ENCODE data around the gene WNT11. TPM values are rescaled to one million over a fixed set of nuclear protein-coding genes. Genes with fewer than 3 reads are reported as not detected.

The WNT11 gene
- total RNA-seq, 1 experiment from 2014 or later: 29.0 TPM

DNA sequence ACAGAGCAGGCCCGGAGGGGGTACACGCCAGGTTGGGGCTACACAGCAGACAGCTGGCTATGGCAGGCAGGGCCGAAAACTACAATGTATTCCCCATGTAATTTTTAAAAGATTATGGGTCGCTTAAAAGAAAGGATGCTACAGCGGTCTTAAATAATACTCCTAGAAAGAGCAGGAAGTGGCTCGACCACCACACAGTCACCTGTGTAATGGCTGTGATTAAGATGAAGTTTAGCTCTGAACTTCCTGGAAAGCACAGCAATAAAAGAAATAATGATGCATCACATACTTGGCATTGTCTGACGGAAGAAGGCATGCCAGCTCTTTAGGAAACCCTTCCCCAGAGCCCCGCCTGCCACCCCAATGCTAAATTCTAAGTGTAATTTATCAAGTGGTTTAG is 32.6 kb downstream of the WNT11 start:
- no TSS peak for BruUV-seq (replicated peaks)
- no peak overlapping the region for H3K4me3 ChIP-seq (ENCODE audit: low read depth, low read length)
- H3K27me3 Mint-ChIP-seq (ENCODE audit: insufficient read depth, unreplicated experiment): no peaks in the 10 kb centered on the region
- intact Hi-C loops (cut with micrococcal nuclease; ENCODE audit: unreplicated experiment): no loop called here
- H3K27ac Mint-ChIP-seq (ENCODE audit: unreplicated experiment): no peak overlapping the region
- no peaks in the 10 kb centered on the region for H3K36me3 ChIP-seq (ENCODE audit: control insufficient read depth, insufficient read depth, low read length)
- no peaks in the 10 kb centered on the region; the same call in 1 of the 2 replicates for H3K4me1 ChIP-seq
- CTCF ChIA-PET: no interaction called here
- POLR2A ChIA-PET: no interaction called here
- DNase-seq: no peak
- no peak overlapping the region for H3K4me3 Mint-ChIP-seq (ENCODE audit: unreplicated experiment)
- H3K4me1 Mint-ChIP-seq (ENCODE audit: low read depth, unreplicated experiment): no peaks in the 10 kb centered on the region
- TF ChIP-seq, protein P1, sequence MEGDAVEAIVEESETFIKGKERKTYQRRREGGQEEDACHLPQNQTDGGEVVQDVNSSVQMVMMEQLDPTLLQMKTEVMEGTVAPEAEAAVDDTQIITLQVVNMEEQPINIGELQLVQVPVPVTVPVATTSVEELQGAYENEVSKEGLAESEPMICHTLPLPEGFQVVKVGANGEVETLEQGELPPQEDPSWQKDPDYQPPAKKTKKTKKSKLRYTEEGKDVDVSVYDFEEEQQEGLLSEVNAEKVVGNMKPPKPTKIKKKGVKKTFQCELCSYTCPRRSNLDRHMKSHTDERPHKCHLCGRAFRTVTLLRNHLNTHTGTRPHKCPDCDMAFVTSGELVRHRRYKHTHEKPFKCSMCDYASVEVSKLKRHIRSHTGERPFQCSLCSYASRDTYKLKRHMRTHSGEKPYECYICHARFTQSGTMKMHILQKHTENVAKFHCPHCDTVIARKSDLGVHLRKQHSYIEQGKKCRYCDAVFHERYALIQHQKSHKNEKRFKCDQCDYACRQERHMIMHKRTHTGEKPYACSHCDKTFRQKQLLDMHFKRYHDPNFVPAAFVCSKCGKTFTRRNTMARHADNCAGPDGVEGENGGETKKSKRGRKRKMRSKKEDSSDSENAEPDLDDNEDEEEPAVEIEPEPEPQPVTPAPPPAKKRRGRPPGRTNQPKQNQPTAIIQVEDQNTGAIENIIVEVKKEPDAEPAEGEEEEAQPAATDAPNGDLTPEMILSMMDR (IDR thresholded peaks at IDR 0.05; ENCODE audit: insufficient read depth in 1 of 2, low read depth in 1 of 2, low read length in 1 of 2, severe bottlenecking in 1 of 2, unreplicated experiment in 1 of 2): no peak
- no peaks in the 10 kb centered on the region for H3K27me3 ChIP-seq (replicated peaks; ENCODE audit: control insufficient read depth, insufficient read depth, low read length)
- H3K36me3 Mint-ChIP-seq (ENCODE audit: insufficient read depth, unreplicated experiment): peaks cover 6% of the 10 kb centered on the region
- H3K9me3 Mint-ChIP-seq (ENCODE audit: unreplicated experiment): no peaks in the 10 kb centered on the region
- no peaks in the 10 kb centered on the region for H3K9me3 ChIP-seq

GRCh38 chr11:76172583-76172982 is 33.7 kb downstream of the WNT11 start:
- ChIA-PET POLR2A (no interaction called here), CTCF (no interaction called here)
- no peak for DNase-seq
- Histone ChIP-seq H3K9me3 (no peaks in the 10 kb centered on the region), H3K4me3 (ENCODE audit: low read depth, low read length) (no peak overlapping the region), H3K36me3 (ENCODE audit: control insufficient read depth, insufficient read depth, low read length) (no peaks in the 10 kb centered on the region), H3K4me1 (no peaks in the 10 kb centered on the region; the same call in 1 of the 2 replicates), H3K27me3 (replicated peaks; ENCODE audit: control insufficient read depth, insufficient read depth, low read length) (no peaks in the 10 kb centered on the region)
- Mint-ChIP-seq H3K9me3 (ENCODE audit: unreplicated experiment) (no peaks in the 10 kb centered on the region), H3K4me3 (ENCODE audit: unreplicated experiment) (no peak overlapping the region), H3K36me3 (ENCODE audit: insufficient read depth, unreplicated experiment) (peaks cover 10% of the 10 kb centered on the region), H3K4me1 (ENCODE audit: low read depth, unreplicated experiment) (no peaks in the 10 kb centered on the region), H3K27ac (ENCODE audit: unreplicated experiment) (no peak overlapping the region), H3K27me3 (ENCODE audit: insufficient read depth, unreplicated experiment) (no peaks in the 10 kb centered on the region)
- intact Hi-C loops (cut with micrococcal nuclease; ENCODE audit: unreplicated experiment): no loop called here
- TF ChIP-seq, protein P1 (IDR thresholded peaks at IDR 0.05; ENCODE audit: insufficient read depth in 1 of 2, low read depth in 1 of 2, low read length in 1 of 2, severe bottlenecking in 1 of 2, unreplicated experiment in 1 of 2): no peak
- no TSS peak for BruUV-seq (replicated peaks)

DNA sequence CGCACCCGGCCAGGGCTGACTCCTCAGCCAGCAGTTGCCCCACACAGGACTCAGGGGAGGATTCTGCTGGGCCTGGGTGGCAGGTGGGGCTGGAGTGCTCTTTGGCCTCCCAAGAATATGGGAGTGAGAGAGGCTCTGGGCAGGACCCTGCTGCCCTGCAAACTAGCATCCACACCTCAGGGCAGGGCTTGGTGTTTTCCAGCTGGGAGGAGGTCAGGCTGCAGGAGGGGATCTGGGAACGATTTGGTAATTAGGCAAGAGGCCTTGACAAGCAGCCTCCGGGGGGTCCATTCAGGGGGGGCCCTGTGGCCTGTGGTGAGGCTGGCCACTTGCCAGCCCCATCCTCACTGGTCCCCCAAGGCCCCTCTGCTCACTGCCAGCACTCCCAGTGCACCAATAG is 35.8 kb downstream of the WNT11 start:
- no peak overlapping the region for H3K27ac Mint-ChIP-seq (ENCODE audit: unreplicated experiment)
- H3K36me3 Mint-ChIP-seq (ENCODE audit: insufficient read depth, unreplicated experiment): peaks cover 10% of the 10 kb centered on the region
- Histone ChIP-seq H3K27me3 (replicated peaks; ENCODE audit: control insufficient read depth, insufficient read depth, low read length) (no peaks in the 10 kb centered on the region), H3K4me1 (no peaks in the 10 kb centered on the region; the same call in 1 of the 2 replicates), H3K9me3 (no peaks in the 10 kb centered on the region), H3K36me3 (ENCODE audit: control insufficient read depth, insufficient read depth, low read length) (no peaks in the 10 kb centered on the region), H3K4me3 (ENCODE audit: low read depth, low read length) (no peak overlapping the region)
- TF ChIP-seq, protein P1 (IDR thresholded peaks at IDR 0.05; ENCODE audit: insufficient read depth in 1 of 2, low read depth in 1 of 2, low read length in 1 of 2, severe bottlenecking in 1 of 2, unreplicated experiment in 1 of 2): no peak
- intact Hi-C loops (cut with micrococcal nuclease; ENCODE audit: unreplicated experiment): no loop called here
- H3K9me3 Mint-ChIP-seq (ENCODE audit: unreplicated experiment): no peaks in the 10 kb centered on the region
- ChIA-PET CTCF (interaction anchor here (0.7 kb wide), 1 partner anchor 10 kb away, joined by 3 read pairs; no protein-coding TSS in a partner anchor), POLR2A (no interaction called here)
- BruUV-seq (replicated peaks): no TSS peak
- H3K27me3 Mint-ChIP-seq (ENCODE audit: insufficient read depth, unreplicated experiment): no peaks in the 10 kb centered on the region
- H3K4me3 Mint-ChIP-seq (ENCODE audit: unreplicated experiment): no peak overlapping the region
- DNase-seq: no peak
- no peaks in the 10 kb centered on the region for H3K4me1 Mint-ChIP-seq (ENCODE audit: low read depth, unreplicated experiment)

All from Caco-2 (cell line).